ENCODE results near the gene LMAN2L.

LMAN2L gene

DNA sequence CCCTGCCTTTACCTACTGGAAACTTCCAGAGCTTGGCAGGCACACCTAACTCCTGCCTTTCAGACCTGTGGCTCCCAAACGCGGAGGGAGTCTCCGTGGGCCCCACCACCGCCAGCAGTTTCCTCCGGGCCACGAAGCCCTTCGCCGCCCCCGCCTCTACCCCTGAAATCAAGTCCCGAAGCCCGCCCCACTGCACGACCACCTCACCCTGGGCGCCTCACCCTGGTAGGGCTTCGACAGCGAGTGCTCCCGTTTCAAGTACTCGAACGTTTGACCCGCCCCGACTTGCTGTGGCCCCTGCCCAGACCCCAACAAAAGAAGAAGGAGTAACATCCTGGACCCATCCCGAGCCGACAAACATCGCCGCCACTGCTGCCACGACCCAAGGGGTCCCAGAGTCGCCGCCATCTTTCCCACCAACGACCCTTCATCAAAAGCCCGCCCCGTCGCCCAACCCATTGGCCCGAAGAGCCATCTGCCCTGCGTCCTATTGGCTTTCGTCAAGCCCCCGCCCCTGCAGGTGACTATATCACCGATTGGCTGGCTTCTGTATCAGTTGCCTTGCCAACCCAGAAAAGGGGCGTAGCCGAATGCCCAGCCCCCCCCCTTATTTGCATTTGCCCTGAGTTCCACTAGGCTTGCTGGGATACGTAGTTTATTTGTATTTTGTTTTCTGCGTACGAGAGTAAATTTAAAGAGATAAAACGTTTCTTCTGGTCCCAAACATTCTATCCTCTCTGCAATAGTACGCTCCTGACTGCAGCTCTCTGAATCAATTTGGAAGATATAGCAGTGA is at the start of gene LMAN2L:
Gene LMAN2L, minus strand, starts transcription at position 432 of the 796 bp plus-strand sequence. Its CDS starts 24 bp downstream, at position 408.
- peak; percentile 99 for FAIRE-seq

- no peak for FAIRE-seq
Observed at GRCh38 chr2:96789245-96789617, 49.4 kb upstream of the LMAN2L start.

DNA sequence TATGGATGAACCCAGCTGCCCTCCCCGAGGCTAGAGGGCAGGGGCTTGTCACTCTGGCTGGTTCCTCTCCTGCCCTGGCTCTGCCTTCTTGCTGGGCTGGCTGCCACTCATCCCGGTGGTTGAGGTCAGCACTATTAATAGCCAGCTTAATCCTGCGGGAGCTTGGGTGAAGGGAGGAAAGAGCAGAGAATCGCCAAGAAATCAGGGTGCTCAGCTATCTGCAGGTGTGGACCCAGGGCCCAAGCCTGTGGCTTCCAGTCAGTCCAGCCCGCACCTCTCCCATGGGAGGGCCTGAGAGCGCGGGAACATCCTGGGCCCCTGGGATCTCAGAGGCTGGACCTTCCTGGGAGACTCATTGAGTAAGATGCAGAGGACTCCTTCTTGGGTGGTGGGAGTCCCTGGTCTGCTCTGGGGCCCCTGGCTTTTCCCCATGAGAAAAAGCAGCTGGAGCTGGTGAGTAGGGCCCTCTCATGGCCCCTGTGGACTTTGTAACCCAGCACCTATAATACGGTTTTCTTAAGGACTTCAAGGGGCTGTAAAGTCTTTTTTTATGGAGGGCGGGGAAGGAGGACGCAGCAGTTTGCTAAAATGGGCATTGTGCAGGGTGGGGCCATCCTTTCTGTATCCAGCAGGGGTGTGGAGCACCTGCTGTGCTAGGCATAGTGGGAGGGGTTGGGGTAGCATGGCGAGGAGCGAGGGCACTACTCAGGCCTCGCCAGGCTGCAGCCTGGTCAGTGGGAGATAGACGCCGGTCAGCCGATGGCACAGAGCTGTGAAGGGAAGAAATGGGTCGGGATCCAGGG is 48.8 kb upstream of the LMAN2L start:
- no peak for FAIRE-seq

DNA sequence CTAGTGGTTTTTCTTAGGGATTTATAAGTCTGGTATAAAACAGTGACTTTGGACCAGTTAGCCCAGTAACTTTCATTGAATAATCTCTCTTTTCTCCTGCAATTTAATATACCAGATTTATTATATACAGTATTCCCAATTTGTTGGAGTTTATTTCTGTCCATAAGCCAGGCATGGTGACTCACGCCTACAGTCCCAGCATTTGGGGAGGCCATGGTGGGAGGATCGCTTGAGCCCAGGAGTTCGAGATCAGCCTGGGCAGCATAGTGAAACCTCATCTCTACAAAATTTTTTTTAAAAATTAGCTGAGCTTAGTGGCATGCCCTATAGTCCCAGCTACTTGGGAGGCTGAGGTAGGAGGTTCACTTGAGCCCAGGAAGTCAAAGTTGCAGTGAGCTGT is 47.5 kb upstream of the LMAN2L start:
- no peak for FAIRE-seq

DNA sequence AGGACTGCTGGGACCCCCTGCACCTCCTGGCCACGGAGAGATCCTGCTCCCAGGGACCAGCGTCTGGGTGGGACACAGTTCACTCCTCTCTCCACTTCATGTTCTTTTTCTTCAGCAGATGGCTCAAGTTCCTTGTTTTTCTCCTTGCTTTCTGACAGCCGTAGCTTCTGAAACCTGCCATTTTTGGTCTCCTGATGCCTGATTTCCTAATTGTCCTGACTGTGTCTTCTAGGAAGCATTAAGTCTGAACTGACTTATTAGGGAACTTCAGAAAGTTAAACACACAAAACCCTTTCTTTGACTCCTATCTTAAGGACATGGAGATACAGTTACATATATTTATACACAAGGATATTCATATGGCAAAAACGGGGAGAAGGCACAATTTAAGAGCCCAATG is 43.5 kb upstream of the LMAN2L start:
- no peak for FAIRE-seq

DNA sequence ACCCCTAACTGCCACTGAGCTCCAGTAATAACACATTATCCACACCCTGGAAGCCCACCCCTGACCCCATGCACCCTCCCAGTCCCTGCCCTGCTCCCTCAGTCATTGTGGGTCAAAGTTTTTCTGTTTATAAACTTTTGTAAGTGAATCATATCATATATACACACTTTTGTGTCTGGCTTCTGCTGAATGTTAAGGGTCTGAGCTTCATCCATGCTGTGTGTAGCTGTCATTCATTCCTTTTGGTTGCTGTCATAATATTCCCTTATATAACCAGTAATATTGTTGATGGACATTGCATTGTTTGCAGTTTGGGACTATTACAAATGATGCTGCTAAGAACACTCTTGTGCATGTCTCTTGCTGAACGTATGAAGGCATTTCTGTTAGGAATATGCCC is 35.3 kb upstream of the LMAN2L start:
- no peak for FAIRE-seq

GRCh38 chr2:96773922-96774321 is 34.1 kb upstream of the LMAN2L start:
- no peak for FAIRE-seq

DNA sequence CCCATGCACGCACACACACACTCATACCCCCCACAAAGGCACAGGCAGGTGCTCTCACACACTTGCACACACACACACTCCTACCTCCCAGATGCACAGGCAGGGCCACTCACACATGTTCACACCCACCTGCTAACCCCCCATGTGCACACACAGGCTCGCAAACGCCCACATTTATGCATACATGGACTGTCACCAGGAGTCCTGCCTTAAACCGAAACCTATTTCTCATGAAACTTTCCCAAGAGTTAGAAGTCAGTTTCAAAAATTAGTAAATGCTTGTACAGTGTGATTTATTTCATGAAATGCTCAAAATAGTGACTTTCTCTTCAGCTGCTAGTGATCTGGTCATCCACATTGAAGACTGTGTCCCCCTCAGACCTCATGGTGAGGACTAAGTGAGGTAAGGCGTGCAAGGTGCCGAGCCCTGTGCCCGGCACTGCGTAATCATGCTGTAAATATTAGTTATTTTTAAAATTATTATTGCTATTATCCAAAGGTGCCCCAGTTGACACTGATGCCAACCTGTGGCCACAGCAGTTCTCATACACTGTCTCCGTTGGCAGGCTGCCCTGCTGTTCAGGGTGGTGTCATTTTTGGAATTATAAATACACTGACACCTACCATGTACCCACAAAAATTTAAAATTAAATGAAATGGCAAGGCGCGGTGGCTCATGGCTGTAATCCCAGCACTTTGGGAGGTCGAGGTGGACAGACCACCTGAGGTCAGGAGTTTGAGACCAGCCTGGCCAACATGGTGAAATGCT is 33.2 kb upstream of the LMAN2L start:
- FAIRE-seq, result no peak

DNA sequence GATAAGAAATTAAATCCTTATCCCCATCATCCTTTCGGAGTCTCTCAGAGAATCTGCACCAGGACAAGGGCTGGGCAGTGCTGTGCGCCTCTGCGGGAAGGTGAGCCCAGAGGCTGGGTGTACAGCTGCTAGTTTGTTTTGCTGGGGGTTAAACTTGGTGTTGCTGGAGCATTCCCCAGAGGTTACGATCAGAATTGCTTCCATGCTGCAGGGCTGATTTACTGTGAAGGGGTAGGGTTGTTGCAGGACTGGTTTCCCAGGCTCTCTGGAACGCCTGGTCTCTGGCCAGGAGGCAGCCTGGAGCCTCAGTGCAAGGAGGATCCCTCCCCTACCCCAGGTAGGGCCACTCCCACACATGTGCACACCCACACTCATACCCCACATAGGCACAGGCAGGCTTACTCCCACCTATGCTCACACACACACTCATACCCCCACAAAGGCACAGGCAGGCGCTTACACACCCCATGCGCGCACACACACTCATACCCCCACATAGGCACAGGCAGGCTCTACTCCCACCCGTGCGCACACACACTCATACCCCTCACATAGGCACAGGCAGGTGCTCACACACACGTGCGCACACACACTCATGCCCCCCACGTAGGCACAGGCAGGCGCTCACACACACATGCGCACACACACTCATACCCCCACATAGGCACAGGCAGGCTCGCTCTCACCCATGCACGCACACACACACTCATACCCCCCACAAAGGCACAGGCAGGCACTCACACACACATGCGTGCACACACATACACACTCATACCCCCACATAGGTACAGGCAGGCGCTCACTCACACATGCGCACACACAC is 32.1 kb upstream of the LMAN2L start:
- FAIRE-seq, result no peak

DNA sequence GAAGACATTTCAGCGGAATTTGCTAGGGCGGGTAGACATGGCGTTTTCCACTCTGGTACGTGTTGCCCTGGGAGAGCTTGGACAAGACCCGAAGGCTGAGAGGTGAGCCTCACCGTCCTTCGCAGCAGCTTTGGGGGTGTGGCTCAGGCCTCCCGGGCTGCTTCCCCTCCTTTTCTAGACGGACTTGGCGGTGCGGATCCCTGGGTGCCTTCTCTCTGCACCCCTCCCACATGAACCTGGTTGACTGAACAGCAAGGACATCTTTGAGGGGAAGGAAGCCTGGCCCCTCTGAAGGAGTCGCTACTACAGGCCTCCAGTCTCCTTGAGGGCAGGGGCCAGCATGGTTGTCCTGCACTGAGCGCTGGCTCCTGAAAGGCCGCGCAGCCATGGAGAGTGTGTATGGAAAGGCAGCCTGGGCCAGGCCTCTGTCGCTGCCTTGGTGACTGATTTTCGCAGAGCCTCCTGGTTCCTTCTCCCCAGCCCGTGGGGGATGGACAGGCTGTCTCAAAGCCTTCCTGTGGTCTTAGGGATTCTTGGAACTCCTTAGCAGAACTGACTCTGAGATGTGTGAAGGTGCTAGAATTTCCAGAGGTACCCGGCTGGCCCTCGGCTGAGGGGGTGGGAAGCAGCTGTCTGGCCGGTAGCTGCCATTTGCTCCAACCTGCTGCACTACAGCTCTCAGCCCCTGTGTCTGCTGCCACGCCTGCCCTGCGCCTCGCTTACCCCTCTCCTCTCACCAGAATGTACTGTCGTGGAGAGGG is 30.8 kb upstream of the LMAN2L start:
- no peak for FAIRE-seq

DNA sequence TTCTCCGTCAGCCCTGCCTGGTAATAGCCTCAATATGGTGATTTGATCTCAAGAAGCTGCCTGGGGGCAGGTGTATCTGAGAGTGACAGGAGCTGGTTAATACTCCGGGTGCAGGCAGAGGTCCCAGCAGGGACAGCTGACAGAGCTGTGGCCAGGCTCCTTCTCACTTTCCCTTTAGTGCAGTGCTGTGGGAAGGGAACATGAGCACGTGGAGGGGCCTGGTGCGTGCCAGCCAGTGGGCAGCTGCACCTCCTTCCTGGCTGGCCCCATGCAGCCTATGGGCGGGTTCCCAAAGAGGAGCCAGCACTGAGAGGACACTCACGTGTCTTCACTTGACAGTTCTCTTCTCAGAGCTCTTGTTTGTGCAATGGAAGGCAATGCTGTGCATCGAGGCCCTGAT is 29.9 kb upstream of the LMAN2L start:
- no peak for FAIRE-seq

DNA sequence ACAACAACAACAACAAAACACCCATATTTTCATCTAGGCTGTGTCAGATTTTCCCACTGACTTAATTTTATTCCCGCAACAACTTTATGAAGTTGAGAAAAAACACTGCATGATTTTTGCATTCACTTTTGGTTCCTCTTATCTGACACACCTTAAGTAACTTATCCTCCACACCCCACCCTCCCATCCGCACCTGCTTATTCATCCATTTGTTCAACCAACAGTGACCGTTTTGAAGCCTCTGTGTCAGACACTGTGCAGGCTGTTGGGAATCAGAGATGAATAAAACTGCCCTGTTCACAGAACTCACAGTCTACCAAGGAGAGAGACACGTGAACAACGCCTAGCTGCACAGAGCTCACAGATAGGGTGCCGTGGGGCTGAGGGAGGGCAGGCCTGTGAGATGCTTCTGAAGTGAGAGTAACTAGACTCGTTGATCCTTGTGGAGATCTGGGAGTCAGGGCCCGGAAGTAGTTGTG is 28.3 kb upstream of the LMAN2L start:
- FAIRE-seq, result no peak

DNA sequence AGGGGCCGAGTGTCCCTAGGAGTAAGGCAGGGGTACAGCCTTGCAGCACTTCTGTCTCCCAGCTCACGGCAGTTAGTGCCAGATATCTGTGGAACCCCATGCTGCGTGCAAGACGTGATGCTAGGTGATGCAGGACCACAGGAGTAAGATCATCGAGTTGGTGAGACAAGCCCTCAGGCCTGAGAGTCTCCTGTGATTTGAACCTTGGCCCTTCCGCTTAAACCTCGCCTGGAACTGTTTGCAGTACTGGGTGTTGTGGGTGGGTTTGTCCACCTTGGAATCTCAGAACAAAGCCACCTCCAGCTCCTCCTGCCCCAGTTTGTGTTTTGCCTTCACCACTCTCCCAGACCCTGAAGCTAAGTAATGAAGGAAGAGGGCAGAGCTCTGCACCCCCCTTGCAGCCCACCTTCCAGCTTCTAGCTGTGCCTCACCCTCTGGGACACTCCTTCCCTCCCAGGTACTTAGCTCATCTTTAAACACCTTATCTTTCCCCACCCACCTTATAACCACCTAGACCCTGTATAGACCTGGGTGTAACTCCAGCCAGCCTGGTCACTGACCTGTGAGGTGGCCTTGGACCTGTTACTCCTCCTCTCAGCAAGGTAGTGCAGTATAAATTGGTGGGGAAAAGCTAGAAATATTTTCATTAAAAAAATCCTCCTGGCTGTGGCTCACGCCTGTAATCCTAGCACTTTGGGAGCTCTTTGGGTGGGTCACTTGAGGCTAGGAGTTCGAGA is 27.4 kb upstream of the LMAN2L start:
- no peak for FAIRE-seq

DNA sequence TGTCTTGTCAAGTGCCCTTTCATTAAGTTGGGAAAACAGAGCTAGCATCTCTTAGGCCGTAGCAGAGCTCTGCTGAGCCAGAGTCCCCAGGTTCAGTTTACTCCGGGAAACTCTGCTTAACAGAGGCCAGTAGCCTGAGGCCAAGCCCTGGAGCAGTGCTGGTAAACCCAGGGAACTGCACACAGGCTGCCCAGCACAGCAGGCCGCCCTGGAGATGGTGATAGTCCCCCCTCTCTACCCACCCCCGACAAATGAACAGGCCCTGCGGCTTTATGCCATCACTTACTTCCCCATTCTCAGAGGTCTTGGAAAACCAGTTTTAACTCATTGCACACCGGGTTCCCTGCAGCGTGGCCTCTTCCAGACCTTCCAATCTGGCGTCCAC is 24.4 kb upstream of the LMAN2L start:
- no peak for FAIRE-seq

GRCh38 chr2:96763511-96764252 is 23.8 kb upstream of the LMAN2L start:
- no peak for FAIRE-seq

DNA sequence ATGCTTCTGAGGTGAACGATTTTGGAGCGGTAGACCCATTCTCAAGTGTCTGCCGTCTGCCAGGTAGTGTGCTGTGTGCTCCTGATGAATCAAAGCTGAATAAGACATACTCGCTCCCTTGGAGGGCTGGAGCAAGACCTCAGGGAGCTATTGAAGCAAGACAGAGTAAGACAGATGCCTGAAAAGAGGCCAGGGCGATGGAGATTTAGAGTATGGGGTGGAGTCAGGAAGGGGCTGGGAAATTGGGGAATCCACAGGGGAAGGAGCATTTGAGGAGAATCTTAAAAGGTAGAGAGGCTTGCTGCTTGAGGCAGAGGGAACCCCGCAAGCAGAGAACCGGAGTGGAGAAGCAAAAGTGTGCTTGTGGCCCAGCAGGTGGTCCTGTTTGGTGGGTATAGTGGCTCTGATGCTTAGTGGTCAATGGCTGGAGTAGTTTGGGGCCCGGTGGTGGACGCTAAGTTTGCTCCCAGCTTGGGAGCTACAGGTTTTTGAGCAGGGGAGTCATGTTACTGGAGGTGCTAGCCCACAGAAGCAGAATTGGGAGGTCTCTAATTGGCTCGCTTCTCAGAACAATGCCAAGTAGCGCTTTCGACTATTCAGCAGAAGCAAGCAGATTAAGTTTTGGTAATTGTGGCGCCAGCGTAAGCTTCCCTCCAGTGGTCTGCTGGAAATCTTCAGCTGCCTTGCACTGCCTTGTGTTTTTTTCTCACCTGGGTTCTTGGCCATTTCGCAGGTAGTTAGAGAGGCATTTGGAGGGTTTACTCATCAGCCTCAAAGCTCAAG is 22.9 kb upstream of the LMAN2L start:
- peak; percentile 6 for FAIRE-seq

- no peak for FAIRE-seq
Observed at GRCh38 chr2:96760986-96761832, 21.3 kb upstream of the LMAN2L start.
